Loucy (cell line): ENCODE measurements around the gene MGAT4C.

Source experiments
- CTCF ChIP-seq: fragments of 200-600 bp; sonication (generic); conservative IDR thresholded peaks from 2 replicates; pipeline ENCODE4 v1.5.1; 2014; ENCODE audit warnings: mild to moderate bottlenecking, antibody characterized with exemption, low read length
- EZH2phosphoT487 ChIP-seq: fragments of 200-600 bp; IDR thresholded peaks from 2 replicates; pipeline ENCODE4 v1.6.1; 2018; ENCODE audit warnings: antibody characterized with exemption, mild to moderate bottlenecking, moderate library complexity, borderline replicate concordance

DNA sequence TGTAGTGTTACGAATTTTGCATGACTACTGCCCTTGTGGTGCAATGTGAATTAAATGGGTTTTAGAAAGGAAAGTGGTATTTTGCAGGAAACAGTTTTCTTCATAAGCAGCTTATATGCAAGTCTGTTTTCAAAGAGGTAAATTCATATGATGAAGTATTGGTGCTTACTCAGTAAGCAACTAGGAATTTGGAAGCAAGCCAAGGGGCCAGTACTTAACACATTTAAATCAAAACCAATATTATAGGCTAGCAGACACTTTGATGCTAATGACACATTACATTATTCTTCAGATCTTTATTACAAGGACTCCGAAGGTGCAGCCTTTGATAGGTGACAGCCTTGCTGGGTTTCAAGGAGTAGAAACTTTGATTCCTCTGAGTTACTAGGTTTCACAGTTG is 23.1 kb downstream of the MGAT4C start:
- TF ChIP-seq EZH2phosphoT487: no peak
- TF ChIP-seq CTCF: no peak
